Measurements from ENCODE around the gene NAGPA. TPM values are rescaled to one million over a fixed set of nuclear protein-coding genes. Genes with fewer than 3 reads are reported as not detected.

The NAGPA gene
- total RNA-seq, 1 donor from 2014 or later: 3.3 TPM

DNA sequence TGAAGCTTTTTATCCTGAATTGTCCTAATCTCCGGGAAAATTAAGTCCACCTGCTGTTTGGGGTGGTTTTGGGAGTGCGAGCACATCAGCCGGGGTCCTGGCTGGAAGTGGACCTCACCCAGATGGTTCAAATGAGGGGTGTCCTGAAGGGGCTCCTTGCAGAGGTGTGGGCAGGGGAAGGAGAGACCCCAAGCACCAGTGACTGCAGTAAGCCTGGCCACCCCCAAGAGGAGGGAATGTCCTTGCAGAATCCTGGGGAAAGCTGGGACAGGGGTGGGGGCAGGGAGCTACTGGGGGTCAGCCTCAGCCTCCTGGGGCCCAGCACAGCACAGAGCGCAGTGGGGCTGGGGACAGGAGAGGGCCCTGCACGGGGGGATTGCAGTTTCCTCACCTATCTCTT, 29.4 kb downstream of the NAGPA start:
- Mint-ChIP-seq H3K9me3 (no peaks in the 10 kb centered on the region), H3K4me3 (no peak overlapping the region), H3K27ac (no peak overlapping the region), H3K27me3 (ENCODE audit: insufficient read depth, low read depth) (peaks cover 8% of the 10 kb centered on the region), H3K4me1 (no peaks in the 10 kb centered on the region), H3K36me3 (no peaks in the 10 kb centered on the region)
- Histone ChIP-seq H3K4me2 (no peak overlapping the region), H3K79me2 (ENCODE audit: low read depth) (no peaks in the 10 kb centered on the region), H3K9me3 (ENCODE audit: low read depth) (no peaks in the 10 kb centered on the region), H3K36me3 (no peaks in the 10 kb centered on the region), H3K27me3 (no peaks in the 10 kb centered on the region), H3K4me3 (no peak overlapping the region), H4K20me1 (ENCODE audit: low read depth) (no peaks in the 10 kb centered on the region), H3F3A (ENCODE audit: low read depth) (no peaks in the 10 kb centered on the region), H3K27ac (no peak overlapping the region), H2AFZ (replicated peaks) (no peak overlapping the region), H3K9ac (no peak overlapping the region), H3K4me1 (no peaks in the 10 kb centered on the region)
- no peak for DNase-seq (ENCODE audit: low spot score)
- no peak for TF ChIP-seq EZH2phosphoT487 (IDR thresholded peaks at IDR 0.05)

GRCh38 chr16:5003828-5004227, 29.9 kb downstream of the NAGPA start:
- H3K4me2 ChIP-seq: no peak overlapping the region
- H3K27ac ChIP-seq: no peak overlapping the region
- no peaks in the 10 kb centered on the region for H4K20me1 ChIP-seq (ENCODE audit: low read depth)
- H3K4me3 Mint-ChIP-seq: no peak overlapping the region
- no peaks in the 10 kb centered on the region for H3K9me3 Mint-ChIP-seq
- H3K4me3 ChIP-seq: no peak overlapping the region
- peaks cover 8% of the 10 kb centered on the region for H3K27me3 Mint-ChIP-seq (ENCODE audit: insufficient read depth, low read depth)
- no peak overlapping the region for H3K9ac ChIP-seq
- TF ChIP-seq EZH2 (IDR thresholded peaks at IDR 0.05) (no peak), EZH2phosphoT487 (IDR thresholded peaks at IDR 0.05) (no peak)
- TF ChIP-seq, protein P1, sequence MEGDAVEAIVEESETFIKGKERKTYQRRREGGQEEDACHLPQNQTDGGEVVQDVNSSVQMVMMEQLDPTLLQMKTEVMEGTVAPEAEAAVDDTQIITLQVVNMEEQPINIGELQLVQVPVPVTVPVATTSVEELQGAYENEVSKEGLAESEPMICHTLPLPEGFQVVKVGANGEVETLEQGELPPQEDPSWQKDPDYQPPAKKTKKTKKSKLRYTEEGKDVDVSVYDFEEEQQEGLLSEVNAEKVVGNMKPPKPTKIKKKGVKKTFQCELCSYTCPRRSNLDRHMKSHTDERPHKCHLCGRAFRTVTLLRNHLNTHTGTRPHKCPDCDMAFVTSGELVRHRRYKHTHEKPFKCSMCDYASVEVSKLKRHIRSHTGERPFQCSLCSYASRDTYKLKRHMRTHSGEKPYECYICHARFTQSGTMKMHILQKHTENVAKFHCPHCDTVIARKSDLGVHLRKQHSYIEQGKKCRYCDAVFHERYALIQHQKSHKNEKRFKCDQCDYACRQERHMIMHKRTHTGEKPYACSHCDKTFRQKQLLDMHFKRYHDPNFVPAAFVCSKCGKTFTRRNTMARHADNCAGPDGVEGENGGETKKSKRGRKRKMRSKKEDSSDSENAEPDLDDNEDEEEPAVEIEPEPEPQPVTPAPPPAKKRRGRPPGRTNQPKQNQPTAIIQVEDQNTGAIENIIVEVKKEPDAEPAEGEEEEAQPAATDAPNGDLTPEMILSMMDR (IDR thresholded peaks at IDR 0.05): no peak
- H3K4me1 ChIP-seq: no peaks in the 10 kb centered on the region
- H3K9me3 ChIP-seq (ENCODE audit: low read depth): no peaks in the 10 kb centered on the region
- H3K4me1 Mint-ChIP-seq: no peaks in the 10 kb centered on the region
- no peaks in the 10 kb centered on the region for H3K27me3 ChIP-seq
- no peaks in the 10 kb centered on the region for H3K36me3 ChIP-seq
- no peaks in the 10 kb centered on the region for H3K36me3 Mint-ChIP-seq
- no peak for DNase-seq (ENCODE audit: low spot score)
- H3F3A ChIP-seq (ENCODE audit: low read depth): no peaks in the 10 kb centered on the region
- H2AFZ ChIP-seq (replicated peaks): no peak overlapping the region
- no peak overlapping the region for H3K27ac Mint-ChIP-seq
- H3K79me2 ChIP-seq (ENCODE audit: low read depth): no peaks in the 10 kb centered on the region

- no peaks in the 10 kb centered on the region for H3K27me3 ChIP-seq
- no peaks in the 10 kb centered on the region for H3K36me3 ChIP-seq
- Mint-ChIP-seq H3K27ac (no peak overlapping the region), H3K36me3 (no peaks in the 10 kb centered on the region), H3K4me3 (no peak overlapping the region), H3K4me1 (no peaks in the 10 kb centered on the region), H3K27me3 (ENCODE audit: insufficient read depth, low read depth) (peaks cover 8% of the 10 kb centered on the region), H3K9me3 (no peaks in the 10 kb centered on the region)
- no peaks in the 10 kb centered on the region for H3F3A ChIP-seq (ENCODE audit: low read depth)
- H3K9me3 ChIP-seq (ENCODE audit: low read depth): no peaks in the 10 kb centered on the region
- no peak overlapping the region for H3K9ac ChIP-seq
- no peak overlapping the region for H3K27ac ChIP-seq
- no peak for DNase-seq (ENCODE audit: low spot score)
- H3K79me2 ChIP-seq (ENCODE audit: low read depth): no peaks in the 10 kb centered on the region
- H3K4me3 ChIP-seq: no peak overlapping the region
- H2AFZ ChIP-seq (replicated peaks): no peak overlapping the region
- no peaks in the 10 kb centered on the region for H4K20me1 ChIP-seq (ENCODE audit: low read depth)
- no peaks in the 10 kb centered on the region for H3K4me1 ChIP-seq
- H3K4me2 ChIP-seq: no peak overlapping the region
- no peak for TF ChIP-seq EZH2phosphoT487 (IDR thresholded peaks at IDR 0.05)
- TF ChIP-seq EZH2 (IDR thresholded peaks at IDR 0.05): no peak
- TF ChIP-seq, protein P1 (IDR thresholded peaks at IDR 0.05): no peak
Measured at GRCh38 chr16:5003211-5003610, 30.5 kb downstream of the NAGPA start.

DNA sequence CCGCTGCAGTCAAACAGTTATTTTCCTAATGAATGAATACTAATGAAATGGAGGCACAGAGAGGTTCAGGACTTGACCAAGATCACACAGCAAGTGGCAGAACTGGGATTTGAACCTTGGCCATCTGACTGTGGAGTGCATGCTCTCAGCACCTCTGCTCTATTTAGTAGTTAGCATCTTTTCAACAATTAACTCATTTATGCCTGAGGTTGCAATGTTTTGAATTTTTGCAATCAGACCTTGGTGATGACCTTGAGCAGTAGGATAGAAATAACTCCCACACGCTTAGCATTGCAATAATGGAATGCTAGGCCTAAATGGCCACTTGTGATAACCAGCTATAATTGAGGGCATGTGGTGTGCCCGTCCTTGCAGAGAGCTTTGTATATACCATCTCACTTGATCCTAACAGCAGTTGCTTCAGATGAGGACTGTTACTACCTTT, 31.0 kb downstream of the NAGPA start:
- Mint-ChIP-seq H3K4me1 (no peaks in the 10 kb centered on the region), H3K4me3 (no peak overlapping the region), H3K27me3 (ENCODE audit: insufficient read depth, low read depth) (peaks cover 8% of the 10 kb centered on the region), H3K36me3 (no peaks in the 10 kb centered on the region), H3K9me3 (no peaks in the 10 kb centered on the region), H3K27ac (no peak overlapping the region)
- Histone ChIP-seq H3K4me1 (no peaks in the 10 kb centered on the region), H3K4me2 (no peak overlapping the region), H4K20me1 (ENCODE audit: low read depth) (no peaks in the 10 kb centered on the region), H2AFZ (replicated peaks) (no peak overlapping the region), H3K27me3 (no peaks in the 10 kb centered on the region), H3K79me2 (ENCODE audit: low read depth) (no peaks in the 10 kb centered on the region), H3K9me3 (ENCODE audit: low read depth) (no peaks in the 10 kb centered on the region), H3K36me3 (no peaks in the 10 kb centered on the region), H3F3A (ENCODE audit: low read depth) (no peaks in the 10 kb centered on the region), H3K4me3 (no peak overlapping the region), H3K9ac (no peak overlapping the region), H3K27ac (no peak overlapping the region)
- TF ChIP-seq EZH2 (IDR thresholded peaks at IDR 0.05) (no peak), EZH2phosphoT487 (IDR thresholded peaks at IDR 0.05) (no peak)
- no peak for DNase-seq (ENCODE audit: low spot score)

Measured in neural progenitor cell (in vitro differentiated cells).